T1000 (cell line): Measurements from ENCODE around the gene TMEM250.

Source experiments
- DNase-seq: peaks from one replicate; lab custom pipeline; 2025; ENCODE audit warnings: mixed read lengths; lab: John Stamatoyannopoulos, UW

Gene TMEM250

DNA sequence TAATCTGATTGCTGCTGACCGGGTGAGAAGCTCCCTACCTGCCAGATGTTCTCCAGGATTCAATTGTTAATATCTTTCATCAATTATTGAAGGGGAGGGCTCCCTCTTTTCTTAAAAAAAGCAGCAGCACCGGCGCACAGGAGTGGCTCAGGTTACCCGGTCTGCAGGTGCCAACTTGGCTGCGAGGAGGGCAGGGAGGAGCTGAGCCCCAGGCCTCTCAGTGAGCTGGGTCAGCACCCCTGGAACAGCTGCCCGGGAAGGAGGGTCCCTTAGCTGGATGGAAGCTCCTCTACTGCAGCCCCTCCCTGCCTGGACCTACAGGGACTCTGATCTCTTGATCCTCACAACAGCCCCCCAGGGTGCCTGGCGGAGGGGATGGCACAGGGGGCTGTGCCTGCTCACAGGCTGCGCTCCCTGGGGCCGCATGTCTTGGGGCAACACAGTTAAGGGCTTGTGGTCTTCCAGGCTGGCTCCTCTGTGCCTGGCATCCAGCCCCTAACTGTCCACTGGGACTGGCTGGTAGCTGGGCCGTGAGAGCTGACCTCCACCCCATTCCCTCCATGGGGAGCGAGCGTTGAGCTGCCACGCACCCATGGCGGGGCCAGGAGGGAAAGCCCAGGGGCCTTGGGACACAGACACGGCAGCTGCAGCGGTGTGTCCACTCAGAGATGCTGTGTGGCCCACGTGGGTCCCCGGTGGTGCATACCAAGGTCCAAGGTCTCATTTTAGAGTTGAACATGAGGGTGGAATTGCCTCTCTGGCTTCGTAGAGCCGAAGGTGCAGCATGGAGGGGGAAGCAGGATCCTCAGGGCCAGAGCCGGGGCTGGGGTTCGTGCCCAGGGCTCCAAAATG is 28.6 kb upstream of the TMEM250 start:
- DNase-seq: no peak

DNA sequence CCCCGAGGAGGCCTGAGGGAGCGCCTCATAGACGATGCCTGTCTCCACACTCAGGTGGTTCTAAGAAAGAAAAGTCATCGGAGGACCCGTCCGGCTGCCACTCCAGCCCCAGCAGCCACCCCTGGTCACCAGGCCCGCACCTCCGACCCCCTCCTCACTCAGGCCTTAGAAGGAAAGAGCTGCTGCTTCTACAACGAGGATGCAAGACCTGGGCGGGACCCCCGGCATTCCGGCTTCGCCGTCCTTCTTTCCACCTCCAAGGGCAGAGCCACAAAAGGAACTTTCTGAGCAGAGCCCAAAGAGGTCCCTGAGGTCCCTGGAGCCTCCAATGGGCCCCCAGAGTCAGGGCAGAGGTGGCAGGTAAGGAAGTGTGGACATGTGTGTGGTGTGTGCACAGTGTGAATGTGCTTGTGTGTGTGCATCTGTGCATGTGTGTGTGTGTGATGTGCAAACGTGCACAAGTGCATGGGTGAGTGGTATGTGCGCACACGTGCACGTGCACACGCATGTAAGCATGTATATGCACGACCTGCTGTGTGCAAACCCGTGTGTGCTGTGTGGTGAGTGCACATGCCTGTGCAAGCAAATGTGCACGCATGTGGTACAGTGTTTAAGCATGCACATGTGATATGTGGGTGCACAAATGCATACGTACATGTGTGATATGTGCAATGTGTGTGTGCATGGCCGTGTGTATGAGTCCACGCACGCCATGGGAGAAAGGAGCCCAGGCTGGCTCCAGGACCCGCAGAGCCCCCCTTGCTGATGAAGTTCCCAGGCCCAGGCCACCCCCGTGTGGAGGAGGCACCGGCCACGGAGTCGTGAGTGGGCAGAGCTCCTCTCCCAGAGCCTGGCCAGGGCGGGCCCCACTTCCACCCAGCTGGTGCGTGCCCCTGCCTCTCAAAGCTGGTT is 27.7 kb upstream of the TMEM250 start:
- DNase-seq: no peak

DNA sequence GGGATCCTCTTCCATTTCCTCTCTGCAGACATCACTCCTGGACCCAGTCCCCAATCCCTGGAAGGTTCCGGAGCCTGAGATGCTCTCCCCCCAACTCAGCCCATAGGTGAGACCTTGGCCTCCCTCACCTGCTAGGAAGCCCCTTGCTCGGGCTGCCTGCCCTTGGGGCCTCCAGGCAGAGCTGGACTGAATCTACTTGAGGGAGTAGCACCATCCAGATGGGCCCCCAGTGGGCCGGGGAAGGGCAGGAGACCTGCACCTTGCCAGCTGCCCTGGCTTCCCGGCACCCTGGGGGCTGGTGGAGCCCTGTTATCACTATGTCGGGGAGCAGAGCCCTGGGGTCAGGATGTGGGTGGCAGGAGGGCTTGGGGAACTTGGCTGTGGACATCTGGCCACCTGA is 26.9 kb upstream of the TMEM250 start:
- DNase-seq: no peak

DNA sequence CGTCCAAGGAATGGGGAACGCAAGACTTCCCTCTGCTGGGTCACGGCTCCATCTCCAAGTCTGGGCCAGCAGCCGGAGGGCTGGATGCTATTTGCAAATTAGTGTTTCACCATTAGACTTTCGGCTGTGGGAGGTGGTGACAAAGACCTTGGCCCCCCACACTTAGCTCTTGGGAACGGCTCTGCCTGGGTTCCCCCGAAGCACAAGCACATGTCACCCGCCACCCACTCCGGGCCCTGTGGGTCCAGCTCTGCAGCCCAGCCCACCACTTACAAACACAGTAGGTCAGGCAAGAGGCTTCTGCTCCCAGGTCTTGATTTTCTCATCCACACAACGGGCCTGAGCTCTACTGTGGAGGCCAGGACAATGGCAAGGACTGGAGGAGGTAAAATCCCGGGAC is 25.8 kb upstream of the TMEM250 start:
- no peak for DNase-seq

DNA sequence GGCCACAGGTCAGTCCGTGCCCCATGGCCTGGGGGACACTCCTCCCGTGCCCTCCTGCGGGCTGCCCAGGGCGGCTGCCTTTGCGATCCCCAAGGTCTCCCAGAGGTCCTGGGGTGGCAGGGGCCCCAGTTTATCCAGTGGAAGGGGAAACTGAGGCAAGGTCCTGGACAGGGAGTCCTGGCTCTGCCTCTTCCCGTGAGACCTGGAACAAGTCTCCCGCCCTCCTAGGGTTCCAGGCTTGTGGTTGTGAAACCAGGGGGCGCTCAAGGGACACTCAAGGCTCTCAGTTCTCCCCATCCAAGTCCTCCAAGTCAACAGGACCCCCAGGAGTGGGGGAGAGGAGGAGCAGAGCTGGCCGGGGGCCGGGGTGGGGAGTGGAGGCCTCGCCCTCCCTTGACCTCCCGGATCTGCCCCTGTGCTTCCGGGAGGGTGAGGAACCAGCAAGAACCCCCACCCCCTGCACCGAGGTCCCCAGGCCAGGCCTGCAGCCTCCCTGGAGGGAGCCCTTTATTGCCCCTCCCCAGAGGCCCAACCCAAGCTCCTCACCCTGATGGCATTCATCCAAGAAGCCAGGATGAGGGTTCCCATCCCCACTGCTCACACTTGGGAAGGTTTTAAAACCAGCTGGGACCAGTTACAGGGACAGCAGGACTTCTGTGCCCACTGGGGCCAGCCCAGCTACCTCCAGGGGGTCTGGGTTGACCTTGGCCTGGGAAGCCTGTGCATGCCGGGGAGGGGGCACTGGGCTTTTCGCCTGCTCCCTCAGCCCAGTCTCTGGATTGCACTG is 24.7 kb upstream of the TMEM250 start:
- no peak for DNase-seq

DNA sequence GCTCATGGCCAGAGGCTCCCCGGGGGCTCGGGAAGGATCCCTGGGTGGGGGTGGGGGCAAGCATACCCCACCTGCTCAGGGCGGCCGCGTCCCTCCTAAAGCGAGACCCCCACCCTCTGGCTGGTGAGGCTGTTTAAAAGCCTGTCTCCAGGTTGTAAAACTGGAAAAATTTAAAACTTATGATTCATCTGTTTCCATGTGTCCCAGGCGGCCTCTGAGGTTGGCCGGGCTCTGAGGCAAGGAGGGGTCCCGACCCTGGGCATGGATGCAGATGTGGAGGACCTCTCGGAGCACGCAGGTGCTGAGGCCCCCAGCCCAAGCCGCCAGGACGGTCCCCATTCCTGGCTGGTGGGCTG is 24.2 kb upstream of the TMEM250 start:
- no peak for DNase-seq

DNA sequence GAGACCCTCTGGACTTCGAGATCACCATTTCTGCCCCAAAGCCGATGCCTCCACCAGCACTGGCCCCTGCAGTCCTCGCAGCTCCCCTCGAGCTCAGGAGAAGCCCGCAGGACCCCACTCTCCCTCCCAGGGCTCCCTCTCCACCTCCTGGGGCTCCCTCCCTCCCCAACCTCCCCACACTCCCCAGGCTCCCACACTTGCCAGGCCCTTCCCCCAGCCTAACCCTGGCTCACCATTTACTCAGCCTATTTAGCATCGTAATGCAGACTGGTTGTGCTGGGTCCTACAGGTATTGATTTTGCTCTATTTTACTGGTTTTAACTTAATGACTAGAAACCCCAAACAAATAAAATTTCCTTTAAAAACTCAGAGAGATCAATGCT is 23.7 kb upstream of the TMEM250 start:
- no peak for DNase-seq

DNA sequence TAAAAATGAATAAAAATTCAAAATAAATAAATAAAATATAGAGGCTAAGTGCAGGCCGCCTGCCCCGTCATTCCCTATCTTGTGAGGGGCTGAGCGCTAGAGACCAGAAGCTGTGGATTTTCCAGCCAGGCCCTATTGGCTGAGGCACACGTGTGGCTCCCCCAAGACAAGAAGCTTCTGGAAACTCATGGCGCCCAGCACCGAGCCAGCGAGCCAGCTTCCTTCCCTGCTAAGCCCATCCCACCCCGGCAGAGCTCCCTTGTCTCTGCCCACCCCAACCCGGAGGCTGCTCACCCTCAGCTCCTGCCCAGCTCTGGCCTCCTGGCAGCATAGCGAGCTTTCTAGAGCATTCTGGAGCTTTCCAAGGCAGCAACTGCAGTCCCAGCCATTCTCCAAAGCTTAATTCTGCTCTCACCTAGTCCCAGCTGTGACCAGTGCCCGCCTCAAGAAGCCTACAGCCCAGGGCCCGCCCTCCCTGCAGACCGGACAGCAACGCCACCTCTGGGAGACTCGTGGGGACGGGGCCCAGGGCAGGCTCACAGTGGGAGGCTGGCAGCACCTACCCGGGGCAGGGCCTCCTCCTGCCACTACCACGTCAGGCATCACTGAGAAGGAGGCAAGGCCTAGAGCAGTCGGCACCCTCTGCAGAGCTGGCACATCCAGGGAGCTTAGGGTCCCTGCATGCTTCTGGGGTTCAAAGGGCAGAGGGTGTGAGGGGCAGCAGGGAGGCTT is 23.2 kb upstream of the TMEM250 start:
- no peak for DNase-seq

DNA sequence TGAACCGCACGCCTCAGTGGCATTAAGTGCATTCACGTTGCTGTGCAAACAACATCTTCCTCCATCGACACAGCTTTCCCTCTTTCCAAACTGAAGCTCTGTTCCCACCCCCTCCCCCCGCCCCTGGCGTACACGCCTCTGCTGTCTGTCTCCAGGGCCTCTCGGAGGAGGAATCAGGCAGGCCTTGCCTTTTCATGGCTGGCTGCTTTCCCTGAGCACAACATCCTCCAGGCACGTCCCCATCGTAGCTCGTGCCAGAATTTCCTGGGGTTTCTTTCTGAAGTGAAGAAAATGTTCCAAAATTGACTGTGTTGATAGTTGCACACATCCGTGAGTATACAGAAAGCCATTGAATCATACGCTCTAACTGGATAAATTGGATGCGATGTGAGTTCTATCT is 22.3 kb upstream of the TMEM250 start:
- no peak for DNase-seq

DNA sequence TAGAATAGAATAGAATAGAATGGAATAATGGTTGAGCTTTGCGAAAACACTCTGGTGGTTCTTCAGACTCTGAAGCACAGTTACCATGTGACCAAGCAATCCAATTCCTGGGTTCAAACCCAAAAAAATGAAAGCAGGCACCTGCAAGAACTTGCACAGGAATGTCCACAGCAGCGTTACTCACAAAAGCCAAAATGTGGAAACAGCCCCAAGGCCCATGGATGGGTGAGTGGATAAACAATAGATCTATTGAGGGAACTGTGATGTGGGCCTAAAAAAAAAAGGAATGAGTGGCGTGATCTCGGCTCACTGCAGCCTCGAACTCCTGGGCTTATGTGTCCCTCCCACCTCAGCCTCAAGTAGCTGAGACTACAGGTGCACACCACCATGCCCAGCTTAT is 21.4 kb upstream of the TMEM250 start:
- no peak for DNase-seq

DNA sequence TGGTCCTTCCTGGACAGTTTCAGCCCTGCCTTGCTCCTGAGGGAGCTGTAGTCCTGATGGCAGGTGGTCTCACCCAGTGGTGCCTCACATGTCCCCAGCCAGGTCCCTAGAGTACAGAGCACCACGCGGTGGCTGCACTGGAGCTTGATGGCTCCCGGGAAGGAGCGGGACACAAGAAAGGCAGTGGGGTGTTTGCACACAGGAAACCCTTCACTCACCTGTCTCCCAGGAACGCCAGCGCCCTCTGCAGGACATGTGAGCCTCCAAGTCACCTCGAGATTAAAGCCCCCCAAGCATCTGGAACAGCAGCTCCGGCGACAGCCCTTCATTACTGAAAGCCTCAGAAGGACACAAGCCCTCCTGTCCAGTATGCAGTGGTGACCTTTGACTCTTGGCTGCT is 19.9 kb upstream of the TMEM250 start:
- DNase-seq: no peak

DNA sequence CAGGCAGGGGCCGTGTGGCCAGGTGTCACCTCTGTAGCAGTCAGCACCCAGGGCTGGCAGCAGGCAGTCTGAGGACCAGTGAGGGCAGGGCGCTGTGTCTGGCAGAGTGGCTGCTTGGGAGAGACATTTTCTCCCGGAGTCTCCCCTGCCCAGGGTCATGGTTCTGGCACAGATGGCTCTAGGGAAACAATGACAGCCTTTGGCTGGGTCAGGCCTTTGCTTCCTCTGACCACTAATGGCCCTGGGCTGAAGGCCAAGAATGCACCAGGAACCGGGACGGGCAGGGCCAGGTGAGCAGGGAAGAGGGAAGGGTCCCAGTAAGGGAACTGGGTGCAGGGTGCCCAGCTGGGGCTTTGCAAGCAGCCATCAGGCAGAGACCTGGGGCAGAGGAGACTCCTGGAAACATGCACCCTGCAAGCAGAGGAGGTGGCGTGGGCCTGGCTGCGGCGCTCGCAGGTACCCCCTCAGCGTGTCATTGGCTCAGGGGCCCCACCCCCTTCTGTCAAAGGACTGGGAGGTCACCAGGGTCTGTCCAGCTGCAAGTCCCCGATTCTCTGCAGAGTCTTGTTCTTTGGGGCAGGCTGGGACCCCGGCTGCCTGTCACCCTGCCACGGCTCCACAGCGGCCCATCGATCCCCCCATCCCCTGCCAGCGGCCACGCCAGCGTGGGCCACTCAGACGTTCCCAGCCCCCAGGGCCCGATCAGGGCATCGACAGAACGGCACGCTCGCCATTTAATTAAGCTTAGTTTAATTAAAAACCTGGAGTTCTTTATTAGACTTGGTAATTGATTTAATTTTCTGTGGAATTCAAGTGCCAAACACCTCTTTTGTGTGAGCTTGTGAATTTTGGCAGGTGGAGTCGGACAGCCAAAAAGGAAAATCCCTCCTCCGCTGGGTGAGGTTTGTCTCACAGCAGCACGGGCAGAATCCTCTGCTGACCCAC is 18.9 kb upstream of the TMEM250 start:
- no peak for DNase-seq

DNA sequence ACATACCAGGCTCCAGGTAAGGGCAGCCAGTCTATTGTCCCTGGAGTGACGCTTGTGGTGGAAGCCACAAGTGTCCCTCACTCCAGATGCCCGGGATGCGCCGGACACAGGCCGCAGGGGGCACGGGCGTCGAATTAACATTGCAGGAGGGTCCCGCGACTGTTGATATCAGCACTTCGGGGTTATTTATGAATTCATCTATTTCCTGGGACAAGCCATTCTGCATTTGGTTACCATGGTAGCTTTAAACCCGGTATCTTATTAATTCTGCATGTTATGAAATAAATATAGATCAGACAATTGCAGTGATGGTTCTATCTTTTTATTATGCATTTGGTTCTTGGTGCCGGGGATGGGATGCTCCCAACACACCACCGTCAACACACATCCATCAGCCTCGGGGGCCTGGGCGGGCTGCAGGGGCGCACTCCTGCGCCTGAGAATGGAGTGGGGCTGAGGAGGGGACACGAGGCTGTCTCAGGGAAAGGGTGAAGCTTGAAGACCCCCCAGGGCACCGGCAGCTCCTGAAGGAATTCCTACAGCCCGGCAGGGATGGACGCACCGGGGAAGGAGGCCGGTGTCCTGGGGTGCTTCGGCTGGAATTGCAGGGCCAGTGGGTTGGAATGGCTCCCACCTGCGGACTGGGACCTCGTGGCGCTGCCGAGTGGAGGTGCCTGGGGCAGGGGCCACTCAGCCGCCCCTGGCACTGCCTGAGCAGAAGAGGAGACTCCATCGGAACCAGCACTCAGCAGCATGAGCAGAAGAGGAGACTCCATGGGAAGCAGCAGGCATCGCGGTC is 17.7 kb upstream of the TMEM250 start:
- no peak for DNase-seq

DNA sequence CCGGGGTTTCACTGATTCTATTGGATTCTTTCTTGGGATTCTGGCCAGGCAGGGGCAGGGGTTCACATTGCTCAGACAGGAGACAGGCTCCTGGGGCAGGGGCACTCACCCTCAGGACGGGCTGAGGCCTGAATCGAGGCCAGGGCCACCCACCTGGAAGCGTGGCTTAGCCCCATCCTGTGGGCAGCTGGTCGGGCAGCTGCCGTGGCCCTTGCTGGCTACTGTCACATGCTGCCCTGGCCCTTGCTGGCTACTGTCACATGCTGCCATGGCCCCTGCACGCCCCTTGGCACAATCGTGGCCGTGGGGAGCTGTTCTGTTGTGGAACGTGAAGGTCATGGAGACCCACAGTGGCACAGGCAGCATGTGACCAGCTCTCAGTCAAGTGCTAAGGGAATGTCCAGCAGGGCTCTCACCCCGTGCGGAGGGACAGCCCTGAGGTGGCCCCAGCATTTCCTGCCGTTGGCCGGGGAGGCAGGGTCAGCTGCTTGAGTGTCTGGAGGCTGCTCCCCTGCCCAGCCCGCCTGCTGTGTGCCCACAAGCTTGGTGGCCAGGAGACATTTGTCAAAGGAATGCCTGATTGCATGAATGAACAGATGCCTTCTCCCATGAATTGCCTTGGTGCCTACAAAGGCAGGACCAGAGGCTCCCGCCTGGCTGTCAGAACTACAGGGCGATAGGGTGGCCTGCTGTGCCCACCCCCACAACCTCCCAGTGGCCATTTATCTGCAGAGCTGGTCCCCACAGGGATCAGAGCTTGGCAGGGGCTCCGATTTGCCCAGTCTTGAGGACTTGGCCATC is 16.9 kb upstream of the TMEM250 start:
- DNase-seq: no peak

DNA sequence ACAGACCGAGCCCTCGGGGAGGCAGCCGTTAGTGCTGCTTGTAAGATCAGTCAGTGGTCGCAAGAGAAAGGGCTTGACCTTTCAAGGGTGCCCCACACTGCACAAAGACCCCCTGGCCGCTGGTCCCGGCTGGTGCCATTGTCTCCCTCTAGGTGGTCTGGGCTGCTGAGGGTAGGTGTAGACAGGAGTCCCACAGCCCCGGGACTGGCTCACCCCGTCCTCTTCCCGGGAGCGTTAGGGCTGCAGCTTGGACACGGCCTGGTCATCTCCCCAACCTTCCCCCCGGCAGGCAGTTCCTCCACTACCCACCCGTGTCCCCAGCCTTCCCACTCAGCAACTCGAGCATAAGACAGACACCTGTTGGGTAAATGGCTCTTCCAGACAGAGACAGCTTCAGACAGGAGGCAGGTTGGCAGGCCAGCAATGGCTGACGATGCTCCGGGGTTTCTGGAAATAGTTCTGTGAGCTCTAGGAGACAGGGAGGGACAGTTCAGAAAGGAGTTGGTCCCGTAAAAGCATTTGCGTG is 15.3 kb upstream of the TMEM250 start:
- no peak for DNase-seq

DNA sequence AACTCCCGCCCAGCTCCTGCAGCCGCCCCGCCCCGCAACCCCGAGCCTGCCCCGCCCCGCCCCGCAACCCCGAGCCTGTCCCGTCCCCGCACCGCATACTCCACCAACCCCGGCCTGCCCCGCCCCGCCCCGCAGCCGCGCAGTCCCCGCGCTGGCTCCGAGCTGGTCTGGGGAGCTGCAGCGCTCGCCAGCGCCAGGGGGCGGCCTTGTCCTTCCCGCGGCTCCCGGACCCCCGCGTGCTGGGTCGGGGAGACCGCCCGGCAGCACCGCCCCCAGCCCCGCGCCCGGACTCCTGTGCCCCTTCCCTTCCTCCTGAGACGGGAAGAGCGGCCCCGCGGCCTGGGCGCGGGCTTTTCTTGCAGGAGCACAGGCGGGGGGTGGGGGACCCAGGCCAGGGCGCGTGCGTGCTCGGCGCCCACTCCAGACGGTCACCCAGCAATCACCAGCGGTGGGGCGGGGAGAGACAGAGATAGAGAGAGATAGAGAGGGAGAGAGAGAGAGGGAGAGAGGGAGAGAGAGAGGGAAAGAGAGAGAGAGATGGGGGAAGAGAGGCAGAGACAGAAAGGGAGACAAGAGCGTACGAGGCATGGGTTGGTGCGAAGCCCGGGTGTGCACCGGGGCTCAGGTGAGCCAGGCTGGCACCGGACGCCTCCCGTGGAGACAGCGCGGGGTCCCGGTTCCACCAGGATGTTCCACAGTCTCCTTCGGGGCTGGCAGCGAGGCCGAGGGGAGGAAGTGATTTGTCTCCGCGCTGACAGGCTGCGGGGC is 14.7 kb upstream of the TMEM250 start:
- no peak for DNase-seq

DNA sequence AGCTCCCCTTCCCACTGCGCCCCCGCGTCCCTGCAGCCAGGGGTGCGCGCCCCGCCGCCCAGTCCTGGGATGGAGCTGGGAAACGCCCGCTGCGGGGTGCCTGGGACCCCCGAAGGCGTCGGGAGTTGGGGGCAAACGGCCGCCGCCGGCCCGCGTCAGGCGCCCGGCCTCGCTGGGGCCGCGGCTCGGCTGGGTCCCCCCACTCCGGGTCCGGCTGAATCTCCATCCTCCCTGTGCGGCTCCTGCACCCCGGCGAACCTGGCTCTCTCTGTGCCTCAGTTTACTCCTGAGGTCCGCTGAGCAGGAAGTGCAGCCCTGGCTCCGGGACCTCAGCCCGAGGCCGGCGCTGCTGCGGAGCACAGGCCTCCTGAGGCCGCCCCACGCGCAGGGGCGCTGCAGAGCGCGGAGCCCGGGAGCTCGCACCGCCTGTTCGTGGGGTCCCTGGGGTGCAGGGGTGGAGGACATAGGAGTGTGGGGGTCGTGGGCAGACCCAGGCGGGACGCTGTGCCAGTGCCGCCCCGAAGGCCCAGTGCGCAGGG is 13.9 kb upstream of the TMEM250 start:
- DNase-seq: no peak
